Mesenchymal stem cell (in vitro differentiated cells and primary cell): ENCODE results near the gene FAM170A.

Experiments used
- DNase-seq: peaks from one replicate; pipeline ENCODE4 v3.0.0-alpha.2; 2013
- H2AFZ ChIP-seq: one replicate; pipeline ENCODE4 v1.6.1; 2013; ENCODE audit warnings: low read depth, mild to moderate bottlenecking, control low read depth, inconsistent platforms, low read length, moderate library complexity
- H2AK5ac ChIP-seq: 2 replicates; pipeline ENCODE4 v1.6.1; 2013; ENCODE audit warnings: low read length, moderate library complexity, mild to moderate bottlenecking, inconsistent platforms; ENCODE audit not compliant: severe bottlenecking
- H2BK120ac ChIP-seq: one replicate; pipeline ENCODE4 v1.6.1; 2013; ENCODE audit warnings: low read depth, mild to moderate bottlenecking, inconsistent platforms, low read length, moderate library complexity
- H2BK12ac ChIP-seq, 2 experiments: one replicate each; pipeline ENCODE4 v1.6.1; 2013; ENCODE audit warnings: inconsistent platforms in 2 of 2, low read length in 2 of 2, mild to moderate bottlenecking in 2 of 2, moderate library complexity in 2 of 2, control low read depth in 1 of 2
- H2BK15ac ChIP-seq: one replicate; pipeline ENCODE4 v1.6.1; 2013; ENCODE audit warnings: mild to moderate bottlenecking, low read depth, inconsistent platforms; ENCODE audit not compliant: poor library complexity, severe bottlenecking
- H2BK5ac ChIP-seq: 2 replicates; pipeline ENCODE4 v1.6.1; 2013; ENCODE audit warnings: low read depth, mild to moderate bottlenecking, low read length, control low read depth, inconsistent platforms; ENCODE audit not compliant: poor library complexity, severe bottlenecking
- H3K14ac ChIP-seq, 2 experiments: one replicate each; pipeline ENCODE4 v1.6.1; 2013; ENCODE audit warnings: inconsistent platforms in 2 of 2, low read length in 2 of 2, control low read depth in 1 of 2, mild to moderate bottlenecking in 1 of 2, moderate library complexity in 1 of 2
- H3K18ac ChIP-seq, 2 experiments: one replicate each; pipeline ENCODE4 v1.6.1; 2013; ENCODE audit warnings: inconsistent platforms in 2 of 2, low read length in 2 of 2, control low read depth in 1 of 2, low read depth in 1 of 2, mild to moderate bottlenecking in 1 of 2
- H3K23ac ChIP-seq, 2 experiments: one replicate each; pipeline ENCODE4 v1.6.1; 2013; ENCODE audit warnings: inconsistent platforms in 2 of 2, low read length in 2 of 2, mild to moderate bottlenecking in 2 of 2, moderate library complexity in 2 of 2, control low read depth in 1 of 2
- H3K27ac ChIP-seq: 2 replicates; pipeline ENCODE4 v1.5.1; 2013; ENCODE audit warnings: mild to moderate bottlenecking, moderate library complexity, low read length, control low read depth, inconsistent platforms; ENCODE audit not compliant: poor library complexity, severe bottlenecking
- H3K27me3 ChIP-seq, 2 experiments: 2 replicates each; pipeline versions ENCODE4 v1.6.1 to v1.7.0; 2013; ENCODE audit warnings: low read length in 2 of 2, mild to moderate bottlenecking in 2 of 2, moderate library complexity in 2 of 2, control low read depth in 1 of 2, inconsistent platforms in 1 of 2; ENCODE audit not compliant: control insufficient read depth in 1 of 2, insufficient read depth in 1 of 2
- H3K36me3 ChIP-seq, 2 experiments: 2 replicates each; pipeline versions ENCODE4 v1.6.1 to v1.7.0; 2013; ENCODE audit warnings: low read length in 2 of 2, control low read depth in 1 of 2, inconsistent platforms in 1 of 2, low read depth in 1 of 2, mild to moderate bottlenecking in 1 of 2; ENCODE audit not compliant: insufficient read depth in 2 of 2, control insufficient read depth in 1 of 2
- H3K4ac ChIP-seq, 2 experiments: one replicate each; pipeline ENCODE4 v1.6.1; 2013; ENCODE audit warnings: inconsistent platforms in 2 of 2, low read length in 2 of 2, mild to moderate bottlenecking in 2 of 2, moderate library complexity in 2 of 2, control low read depth in 1 of 2, low read depth in 1 of 2
- H3K4me1 ChIP-seq: 2 replicates; pipeline ENCODE4 v1.6.1; 2013; ENCODE audit warnings: low read depth, low read length, control low read depth; ENCODE audit not compliant: control insufficient read depth, insufficient read depth
- H3K4me2 ChIP-seq: 2 replicates; pipeline ENCODE4 v1.6.1; 2013; ENCODE audit warnings: low read length, mild to moderate bottlenecking, inconsistent platforms; ENCODE audit not compliant: poor library complexity, severe bottlenecking
- H3K4me3 ChIP-seq, 2 experiments: 2 replicates each; pipeline versions ENCODE4 v1.5.1 to v1.7.0; 2013; ENCODE audit warnings: low read length in 2 of 2, mild to moderate bottlenecking in 2 of 2, control low read depth in 1 of 2, low read depth in 1 of 2; ENCODE audit not compliant: insufficient read depth in 1 of 2
- H3K79me1 ChIP-seq: replicated peaks from 2 replicates; pipeline ENCODE4 v1.6.1; 2013; ENCODE audit warnings: mild to moderate bottlenecking, control low read depth, low read length, inconsistent platforms; ENCODE audit not compliant: poor library complexity, severe bottlenecking
- H3K9ac ChIP-seq: 2 replicates; pipeline ENCODE4 v1.7.0; 2013; ENCODE audit warnings: mild to moderate bottlenecking, low read length, moderate library complexity
- H3K9me3 ChIP-seq: 2 replicates; pipeline ENCODE4 v1.7.0; 2013; ENCODE audit warnings: mild to moderate bottlenecking, low read length; ENCODE audit not compliant: control insufficient read depth
- H4K8ac ChIP-seq: one replicate; pipeline ENCODE4 v1.6.1; 2013; ENCODE audit warnings: inconsistent platforms, mild to moderate bottlenecking, low read length, moderate library complexity
- H4K91ac ChIP-seq: one replicate; pipeline ENCODE4 v1.6.1; 2013; ENCODE audit warnings: mild to moderate bottlenecking, low read length, inconsistent platforms
- WGBS: methylation state at CpG from one replicate; pipeline ENCODE4 v1.1.7; 2013; ENCODE audit warnings: mixed read lengths; 5-methylcytosine and 5-hydroxymethylcytosine counted together

FAM170A gene

DNA sequence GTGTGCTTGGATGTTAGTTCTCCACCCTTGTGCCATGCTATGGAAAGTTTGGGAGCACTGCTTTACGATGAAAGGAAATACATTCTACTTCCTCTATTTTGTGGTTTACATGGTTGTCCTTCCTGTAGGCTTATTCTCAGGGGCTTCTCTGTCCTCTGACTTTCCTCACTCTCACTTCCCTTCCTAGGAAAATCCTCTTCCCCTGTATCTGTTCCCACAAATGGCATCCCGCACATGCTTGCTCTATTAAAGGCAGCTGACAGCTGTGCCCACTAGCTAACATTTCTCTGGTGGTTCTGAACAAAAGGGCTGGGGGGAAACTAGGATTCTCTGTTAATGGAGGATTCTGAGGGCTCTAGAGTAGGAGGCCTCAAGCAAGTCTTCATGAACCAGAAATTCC, 52.4 kb downstream of the FAM170A start:
- Histone ChIP-seq H4K91ac (no peak overlapping the region), H3K4me3 (no peak overlapping the region), H2BK12ac (no peak overlapping the region), H2AK5ac (no peak overlapping the region), H3K23ac (no peak overlapping the region), H2AFZ (no peak overlapping the region), H4K8ac (no peak overlapping the region), H3K4ac (no peak overlapping the region), H3K14ac (no peak overlapping the region), H3K4me1 (no peaks in the 10 kb centered on the region), H3K9me3 (peaks cover 8% of the 10 kb centered on the region), H3K79me1 (no peaks in the 10 kb centered on the region), H2BK5ac (no peak overlapping the region), H3K27ac (no peak overlapping the region), H3K36me3 (no peaks in the 10 kb centered on the region), H3K4me2 (no peak overlapping the region), H3K9ac (no peak overlapping the region), H2BK15ac (no peak overlapping the region), H3K27me3 (no peaks in the 10 kb centered on the region), H2BK120ac (no peak overlapping the region), H3K18ac (no peak overlapping the region)
- WGBS, result 80% methylated on average over 1 of the region's 2 CpGs
- no peak for DNase-seq

DNA sequence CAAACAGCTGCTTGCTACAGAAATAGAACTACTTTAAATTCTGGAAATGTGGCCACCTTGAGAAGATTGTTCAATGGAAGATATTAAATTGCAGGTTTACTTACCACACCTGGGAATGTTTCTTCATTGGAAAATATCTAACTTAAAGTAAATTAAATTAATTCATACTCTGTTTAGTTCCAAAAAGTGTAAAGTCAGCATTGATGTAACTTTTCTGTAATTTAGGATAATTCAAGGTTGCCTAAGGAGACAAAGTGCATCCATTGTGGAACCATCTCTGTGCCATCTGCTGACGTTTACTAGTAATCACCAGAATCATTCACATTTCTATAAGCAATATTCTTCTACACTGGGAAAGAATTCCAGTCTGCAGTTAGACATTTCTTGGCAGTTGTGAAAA, 53.0 kb downstream of the FAM170A start:
- H3K14ac ChIP-seq, result no peak overlapping the region

More for the DNA sequence above, 53.0 kb downstream of the FAM170A start:
- Histone ChIP-seq H3K79me1 (no peaks in the 10 kb centered on the region), H3K4me3 (no peak overlapping the region), H2BK120ac (no peak overlapping the region), H3K23ac (no peak overlapping the region), H3K27me3 (no peaks in the 10 kb centered on the region), H2BK5ac (no peak overlapping the region), H3K27ac (no peak overlapping the region), H2BK15ac (no peak overlapping the region), H3K9me3 (peaks cover 8% of the 10 kb centered on the region), H3K36me3 (no peaks in the 10 kb centered on the region), H2AFZ (no peak overlapping the region), H3K18ac (no peak overlapping the region), H3K4me2 (no peak overlapping the region), H3K9ac (no peak overlapping the region), H2BK12ac (no peak overlapping the region), H2AK5ac (no peak overlapping the region), H3K4me1 (no peaks in the 10 kb centered on the region), H4K91ac (no peak overlapping the region), H4K8ac (no peak overlapping the region), H3K4ac (no peak overlapping the region)
- no peak for DNase-seq
- WGBS, result 67% methylated on average over 1 of the region's 1 CpG
